ENCODE measurements around the gene OR2M2.

DNA sequence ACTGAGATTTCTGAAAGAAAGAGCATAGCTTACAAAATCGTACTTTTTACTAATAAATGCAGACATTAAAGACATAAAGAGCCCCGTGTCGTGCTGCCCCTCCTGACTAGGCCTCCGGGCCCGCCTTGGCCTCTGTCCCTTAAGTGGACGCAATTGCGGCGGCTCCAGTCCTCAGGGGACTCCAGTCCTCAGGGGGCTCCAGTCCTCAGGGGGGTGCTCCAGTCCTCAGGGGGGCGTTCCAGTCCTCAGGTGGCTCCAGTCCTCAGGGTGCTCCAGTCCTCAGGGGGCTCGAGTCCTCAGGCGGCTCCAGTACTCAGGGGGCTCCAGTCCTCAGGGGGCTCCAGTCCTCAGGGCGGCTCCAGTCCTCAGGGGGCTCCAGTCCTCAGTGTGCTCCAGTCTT lies 10.6 kb upstream of the OR2M2 start:
- TF ChIP-seq POLR2AphosphoS5 (IDR thresholded peaks at IDR 0.05; ENCODE audit: low read depth, low read length) (no peak), POLR2A (IDR thresholded peaks at IDR 0.05; ENCODE audit: low read depth, low read length) (no peak), TAF1 (IDR thresholded peaks at IDR 0.05; ENCODE audit: borderline replicate concordance, low read depth, low read length) (no peak)
